Right cardiac atrium (tissue), 5 donors: ENCODE data around the gene LETM1. TPM values are rescaled to one million over a fixed set of nuclear protein-coding genes. Genes with fewer than 3 reads are reported as not detected.
A peak's percentile ranks its signal among the peaks of the same experiment; 100 is the strongest.

Source experiments
- ATAC-seq, 2 donors: fragments of 200-7000 bp; cut with Tn5 transposase; one replicate each; pipeline versions ENCODE4 v1.8.0 to v1.9.1; 2020; ENCODE audit warnings: moderate library complexity in 2 of 2, mild to moderate bottlenecking in 1 of 2
- DNase-seq, 3 donors: peaks; one replicate each; pipeline ENCODE4 v3.0.0-alpha.2; 2020
- H3K27ac ChIP-seq: one replicate; pipeline ENCODE4 v1.5.1; 2013; ENCODE audit warnings: mild to moderate bottlenecking, low read length, control low read depth, moderate library complexity
- H3K27me3 ChIP-seq: one replicate; pipeline ENCODE4 v1.6.1; 2013; ENCODE audit not compliant: control insufficient read depth, insufficient read depth
- H3K4me1 ChIP-seq: one replicate; pipeline ENCODE4 v1.6.1; 2013; ENCODE audit warnings: low read length; ENCODE audit not compliant: control insufficient read depth, insufficient read depth
- H3K4me3 ChIP-seq: one replicate; pipeline ENCODE4 v1.5.1; 2013; ENCODE audit warnings: low read length, control low read depth
- H3K9me3 ChIP-seq: one replicate; pipeline ENCODE4 v1.6.1; 2013; ENCODE audit warnings: low read length; ENCODE audit not compliant: control insufficient read depth
- WGBS: extraction: QIAGEN DNeasy Blood & Tissue Kit; methylation state at CpG from one replicate; pipeline ENCODE4 v1.1.7; 2013; 5-methylcytosine and 5-hydroxymethylcytosine counted together
- intact Hi-C, 4 donors: fragments of 100-400 bp; cut with DNase I; formaldehyde crosslinking; loops; one replicate each; pipeline versions ENCODE4 v1.11.0 to v1.14.0; 2022 to 2023
- polyA plus RNA-seq: library from polyadenylated mRNA; stranded (reverse); fragments of 200-250 nt; gene quantifications from one replicate; pipeline ENCODE4 v1.2.3, GENCODE V29; 2013
- total RNA-seq, 4 donors: library from RNA; stranded (reverse); fragmentation: NEBNext Ultra II Directional; extraction: Animal tissue kit (Norgen Biotek cat#: 25700); gene quantifications; one replicate each; pipeline ENCODE4 v1.2.1, GENCODE V29; 2021
- donor health status: healthy with polysubstance abuse.
- donor health status: DM: no; HTN: yes; CAD: no.
- donor health status: DM: no; HTN: no; CAD: no.
- donor health status: DM: no; HTN: yes; CAD: no; lungs with severe emphysema.
- donor health status: DM: yes; HTN: yes; CAD: no.

The LETM1 gene
- total and polyA plus RNA-seq, 5 donors = 19.3 to 41.7 (median 37.7) TPM

- H3K4me3 ChIP-seq = no peak overlapping the region
- no peaks in the 10 kb centered on the region for H3K9me3 ChIP-seq
- H3K4me1 ChIP-seq = no peaks in the 10 kb centered on the region
- no peaks in the 10 kb centered on the region for H3K27me3 ChIP-seq
- 92% methylated on average over 47 of the region's 47 CpGs for WGBS
- intact Hi-C loops = loop anchor here in 2 of 4 donors (5.0 to 10.0 kb wide), 2 partner anchors 51 to 53 kb away; no protein-coding TSS in a partner anchor
- no peak overlapping the region for H3K27ac ChIP-seq
- DNase-seq (peak in 1 of 3 donors; percentile 68), ATAC-seq (no peak)
These were observed 50.3 kb downstream of the LETM1 start for GRCh38 chr4:1805493-1806222.

GRCh38 chr4:1804638-1805492, 51.1 kb downstream of the LETM1 start:
- ATAC-seq = no peak
- Histone ChIP-seq H3K4me3 (no peak overlapping the region), H3K4me1 (no peaks in the 10 kb centered on the region), H3K27ac (no peak overlapping the region), H3K27me3 (no peaks in the 10 kb centered on the region), H3K9me3 (no peaks in the 10 kb centered on the region)
- intact Hi-C loops = loop anchor here in 2 of 4 donors (5.0 to 10.0 kb wide), 2 partner anchors 50 to 53 kb away; no protein-coding TSS in a partner anchor
- DNase-seq = no peak
- 93% methylated on average over 37 of the region's 37 CpGs for WGBS

GRCh38 chr4:1803523-1804423, 52.2 kb downstream of the LETM1 start:
- Histone ChIP-seq H3K27me3 (no peaks in the 10 kb centered on the region), H3K4me1 (no peaks in the 10 kb centered on the region), H3K27ac (no peak overlapping the region), H3K4me3 (no peak overlapping the region), H3K9me3 (no peaks in the 10 kb centered on the region)
- no peak for ATAC-seq
- intact Hi-C loops = loop anchor here in 1 of 4 donors (10.0 kb wide), 1 partner anchor 49 kb away; no protein-coding TSS in a partner anchor
- 91% methylated on average over 51 of the region's 51 CpGs for WGBS
- no peak for DNase-seq

- no peak for ATAC-seq
- no peaks in the 10 kb centered on the region for H3K9me3 ChIP-seq
- intact Hi-C loops = loop anchor here in 1 of 4 donors (10.0 kb wide), 1 partner anchor 48 kb away; no protein-coding TSS in a partner anchor
- WGBS = 94% methylated on average over 71 of the region's 71 CpGs
- peak in 1 of 3 donors; percentile 65 for DNase-seq
- no peaks in the 10 kb centered on the region for H3K4me1 ChIP-seq
- no peak overlapping the region for H3K27ac ChIP-seq
- H3K4me3 ChIP-seq = no peak overlapping the region
- no peaks in the 10 kb centered on the region for H3K27me3 ChIP-seq
These were observed 53.0 kb downstream of the LETM1 start for GRCh38 chr4:1802720-1803522.

GRCh38 chr4:1802151-1802715, 53.7 kb downstream of the LETM1 start:
- Histone ChIP-seq H3K4me1 (no peaks in the 10 kb centered on the region), H3K4me3 (no peak overlapping the region), H3K9me3 (no peaks in the 10 kb centered on the region), H3K27me3 (no peaks in the 10 kb centered on the region), H3K27ac (no peak overlapping the region)
- intact Hi-C loops = loop anchor here in 1 of 4 donors (10.0 kb wide), 1 partner anchor 47 kb away; no protein-coding TSS in a partner anchor
- DNase-seq = peak; percentile 71 to 84 (median 78)
- ATAC-seq = peak in 1 of 2 donors; percentile 15
- WGBS = 81% methylated on average over 22 of the region's 22 CpGs

- ATAC-seq (no peak), DNase-seq (peak in 1 of 3 donors; percentile 65)
- Histone ChIP-seq H3K9me3 (no peaks in the 10 kb centered on the region), H3K4me3 (no peak overlapping the region), H3K27me3 (no peaks in the 10 kb centered on the region), H3K4me1 (no peaks in the 10 kb centered on the region), H3K27ac (no peak overlapping the region)
- 96% methylated on average over 56 of the region's 56 CpGs for WGBS
- intact Hi-C loops = loop anchor here in 1 of 4 donors (10.0 kb wide), 1 partner anchor 47 kb away; no protein-coding TSS in a partner anchor
These were observed 54.5 kb downstream of the LETM1 start for GRCh38 chr4:1801286-1801958.

GRCh38 chr4:1800805-1801204, 55.2 kb downstream of the LETM1 start:
- no peak for ATAC-seq
- H3K27ac ChIP-seq = no peak overlapping the region
- intact Hi-C loops = loop anchor here in 1 of 4 donors (10.0 kb wide), 1 partner anchor 46 kb away; no protein-coding TSS in a partner anchor
- H3K4me3 ChIP-seq = no peak overlapping the region
- no peak for DNase-seq
- H3K27me3 ChIP-seq = no peaks in the 10 kb centered on the region
- 86% methylated on average over 10 of the region's 10 CpGs for WGBS
- no peaks in the 10 kb centered on the region for H3K4me1 ChIP-seq
- H3K9me3 ChIP-seq = no peaks in the 10 kb centered on the region

GRCh38 chr4:1799387-1800375, 56.3 kb downstream of the LETM1 start:
- ATAC-seq (no peak), DNase-seq (peak in 1 of 3 donors; percentile 56)
- Histone ChIP-seq H3K9me3 (no peaks in the 10 kb centered on the region), H3K4me3 (no peak overlapping the region), H3K27me3 (no peaks in the 10 kb centered on the region), H3K27ac (no peak overlapping the region), H3K4me1 (no peaks in the 10 kb centered on the region)
- intact Hi-C loops = loop anchor here in 1 of 4 donors (10.0 kb wide), 1 partner anchor 45 kb away; no protein-coding TSS in a partner anchor
- 94% methylated on average over 41 of the region's 41 CpGs for WGBS
